Esophagus squamous epithelium (tissue), 4 donors: Measurements from ENCODE around the gene SYTL3.

Experiments used
- POLR2A ChIP-seq, 4 donors: fragments of 450-650 bp; IDR thresholded peaks; one replicate each; pipeline ENCODE4 v1.6.1; 2017; ENCODE audit warnings: antibody characterized with exemption in 4 of 4, mild to moderate bottlenecking in 4 of 4, moderate library complexity in 3 of 4
- TF ChIP-seq, protein P1 (sequence below), 6 experiments: fragments of 450-650 bp in 4 of 6; fragments of 200-600 bp in 2 of 6; sonication (generic) in 2 of 6; IDR thresholded peaks; one replicate each; pipeline ENCODE4 v1.5.1; 2016 to 2019; ENCODE audit warnings: antibody characterized with exemption in 6 of 6, mild to moderate bottlenecking in 4 of 6, moderate library complexity in 4 of 6

DNA sequence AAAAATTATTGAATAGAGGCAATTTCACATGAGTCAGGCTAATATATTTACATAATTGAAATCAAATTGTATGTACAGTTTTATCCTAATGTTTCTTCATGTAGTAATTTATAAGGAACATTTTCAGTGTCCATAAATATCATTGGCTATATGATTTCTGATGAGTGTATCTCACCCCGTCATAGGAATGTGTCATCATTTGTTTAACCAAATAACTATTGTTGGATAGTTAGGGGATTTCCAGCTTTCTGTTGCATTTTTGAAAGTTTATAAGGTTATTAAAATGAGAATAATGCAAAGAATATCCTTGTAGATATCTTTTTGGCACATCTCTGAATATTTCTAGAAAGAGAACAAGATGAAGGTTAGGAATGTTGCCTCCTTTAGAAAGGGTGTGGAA lies 39.0 kb downstream of the SYTL3 start:
- TF ChIP-seq, protein P1, sequence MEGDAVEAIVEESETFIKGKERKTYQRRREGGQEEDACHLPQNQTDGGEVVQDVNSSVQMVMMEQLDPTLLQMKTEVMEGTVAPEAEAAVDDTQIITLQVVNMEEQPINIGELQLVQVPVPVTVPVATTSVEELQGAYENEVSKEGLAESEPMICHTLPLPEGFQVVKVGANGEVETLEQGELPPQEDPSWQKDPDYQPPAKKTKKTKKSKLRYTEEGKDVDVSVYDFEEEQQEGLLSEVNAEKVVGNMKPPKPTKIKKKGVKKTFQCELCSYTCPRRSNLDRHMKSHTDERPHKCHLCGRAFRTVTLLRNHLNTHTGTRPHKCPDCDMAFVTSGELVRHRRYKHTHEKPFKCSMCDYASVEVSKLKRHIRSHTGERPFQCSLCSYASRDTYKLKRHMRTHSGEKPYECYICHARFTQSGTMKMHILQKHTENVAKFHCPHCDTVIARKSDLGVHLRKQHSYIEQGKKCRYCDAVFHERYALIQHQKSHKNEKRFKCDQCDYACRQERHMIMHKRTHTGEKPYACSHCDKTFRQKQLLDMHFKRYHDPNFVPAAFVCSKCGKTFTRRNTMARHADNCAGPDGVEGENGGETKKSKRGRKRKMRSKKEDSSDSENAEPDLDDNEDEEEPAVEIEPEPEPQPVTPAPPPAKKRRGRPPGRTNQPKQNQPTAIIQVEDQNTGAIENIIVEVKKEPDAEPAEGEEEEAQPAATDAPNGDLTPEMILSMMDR (IDR thresholded peaks at IDR 0.05), result no peak
- no peak for TF ChIP-seq POLR2A (IDR thresholded peaks at IDR 0.05)
